Activated CD8-positive, alpha-beta T cell treated with anti-CD3 and anti-CD28 coated beads for 36 hours (primary cell): ENCODE results near the gene HNRNPUL1. TPM values are rescaled to one million over a fixed set of nuclear protein-coding genes. Genes with fewer than 3 reads are reported as not detected.

Source experiments
- ATAC-seq: fragments of 200-7000 bp; cut with Tn5 transposase; one replicate; pipeline ENCODE4 v1.10.0; 2021; ENCODE audit warnings: mild to moderate bottlenecking, moderate library complexity
- CTCF ChIA-PET: fragments of 350-600 bp; sonication (Branson Sonifier 250); formaldehyde crosslinking; loops from one replicate; lab custom pipeline; 2021; ENCODE audit warnings: antibody characterized with exemption; lab: Charles Lee
- POLR2A ChIA-PET: fragments of 350-600 bp; sonication (Branson Sonifier 250); formaldehyde crosslinking; loops from one replicate; lab custom pipeline; 2021; ENCODE audit warnings: antibody characterized with exemption; lab: Charles Lee
- DNase-seq: peaks from one replicate; pipeline ENCODE4 v3.0.0-alpha.2; 2020
- H3K27ac Mint-ChIP-seq: one replicate; pipeline ENCODE4 v1.8.0; 2021; ENCODE audit warnings: mild to moderate bottlenecking, mixed read lengths
- H3K27me3 Mint-ChIP-seq: one replicate; pipeline ENCODE4 v1.8.0; 2021; ENCODE audit warnings: mixed read lengths
- H3K36me3 Mint-ChIP-seq: one replicate; pipeline ENCODE4 v1.8.0; 2021; ENCODE audit warnings: low read depth, mixed read lengths
- H3K4me1 Mint-ChIP-seq: one replicate; pipeline ENCODE4 v1.8.0; 2021; ENCODE audit warnings: low read depth, mixed read lengths
- H3K4me3 Mint-ChIP-seq: one replicate; pipeline ENCODE4 v1.8.0; 2021; ENCODE audit warnings: mild to moderate bottlenecking, moderate library complexity, mixed read lengths
- H3K9me3 Mint-ChIP-seq: one replicate; pipeline ENCODE4 v1.8.0; 2021; ENCODE audit warnings: mixed read lengths
- CTCF ChIP-seq: fragments of 200-600 bp; IDR thresholded peaks from one replicate; pipeline ENCODE4 v1.8.0; 2022; ENCODE audit warnings: antibody characterized with exemption, mild to moderate bottlenecking
- intact Hi-C: fragments of 100-400 bp; cut with micrococcal nuclease; formaldehyde crosslinking; loops from one replicate; pipeline ENCODE4 v1.10.0; 2022
- total RNA-seq, 2 experiments: library from RNA; stranded (reverse); gene quantifications; one replicate each; pipeline ENCODE4 v1.2.3, GENCODE V29; 2021

The HNRNPUL1 gene
- total RNA-seq, 2 experiments from 2014 or later: 257 to 259 TPM

GRCh38 chr19:41320185-41320518 lies 56.0 kb downstream of the HNRNPUL1 start:
- intact Hi-C loops: no loop called here
- Mint-ChIP-seq H3K27ac (no peak overlapping the region), H3K27me3 (no peaks in the 10 kb centered on the region), H3K4me3 (no peak overlapping the region), H3K4me1 (peaks cover 38% of the 10 kb centered on the region), H3K36me3 (peaks cover 40% of the 10 kb centered on the region), H3K9me3 (no peaks in the 10 kb centered on the region)
- no peak for TF ChIP-seq CTCF
- CTCF ChIA-PET: no interaction called here
- POLR2A ChIA-PET: interaction anchor here (1.0 kb wide), 1 partner anchor 10 kb away, joined by 4 read pairs; the partner anchor contains the start of gene CCDC97
- DNase-seq: no peak
- no peak for ATAC-seq

GRCh38 chr19:41320568-41320967 lies 56.4 kb downstream of the HNRNPUL1 start:
- CTCF ChIA-PET: no interaction called here
- intact Hi-C loops: no loop called here
- no peak for TF ChIP-seq CTCF
- H3K27ac Mint-ChIP-seq: peak overlapping the region; percentile 52
- no peaks in the 10 kb centered on the region for H3K9me3 Mint-ChIP-seq
- DNase-seq: no peak
- POLR2A ChIA-PET: interaction anchor here (1.0 kb wide), 1 partner anchor 10 kb away, joined by 4 read pairs; the partner anchor contains the start of gene CCDC97
- no peaks in the 10 kb centered on the region for H3K27me3 Mint-ChIP-seq
- H3K4me3 Mint-ChIP-seq: no peak overlapping the region
- ATAC-seq: no peak
- H3K4me1 Mint-ChIP-seq: peaks cover 42% of the 10 kb centered on the region
- H3K36me3 Mint-ChIP-seq: peaks cover 42% of the 10 kb centered on the region

- no peak for ATAC-seq
- Mint-ChIP-seq H3K4me1 (peaks cover 45% of the 10 kb centered on the region), H3K27ac (peak overlapping the region; percentile 77), H3K4me3 (no peak overlapping the region), H3K36me3 (peaks cover 41% of the 10 kb centered on the region), H3K9me3 (no peaks in the 10 kb centered on the region), H3K27me3 (no peaks in the 10 kb centered on the region)
- ChIA-PET POLR2A (interaction anchor here (0.9 kb wide), 1 partner anchor 10 kb away, joined by 4 read pairs; no protein-coding TSS in a partner anchor), CTCF (interaction anchor here (1.2 kb wide), 2 partner anchors 28 to 31 kb away, joined by 3 read pairs; no protein-coding TSS in a partner anchor)
- DNase-seq: no peak
- no peak for TF ChIP-seq CTCF
- intact Hi-C loops: no loop called here
Measured at GRCh38 chr19:41321204-41321599, 57.0 kb downstream of the HNRNPUL1 start.

GRCh38 chr19:41321600-41322270 lies 57.6 kb downstream of the HNRNPUL1 start:
- ATAC-seq (no peak), DNase-seq (peak; percentile 24)
- intact Hi-C loops: no loop called here
- Mint-ChIP-seq H3K4me3 (no peak overlapping the region), H3K9me3 (no peaks in the 10 kb centered on the region), H3K27me3 (no peaks in the 10 kb centered on the region), H3K4me1 (peaks cover 49% of the 10 kb centered on the region), H3K36me3 (peaks cover 40% of the 10 kb centered on the region), H3K27ac (peak overlapping the region; percentile 77)
- POLR2A ChIA-PET: interaction anchor here (0.7 to 1.6 kb wide), 4 partner anchors 11 to 59 kb away, joined by 3 to 5 read pairs (median 4); no protein-coding TSS in a partner anchor
- CTCF ChIA-PET: interaction anchor here (0.9 to 1.5 kb wide), 5 partner anchors 11 to 101 kb away, joined by 3 to 4 read pairs (median 3); partner anchors contain the start of gene CCDC97
- peak; percentile 38 for TF ChIP-seq CTCF

- POLR2A ChIA-PET: interaction anchor here (0.8 to 2.8 kb wide), 4 partner anchors 13 to 60 kb away, joined by 3 to 11 read pairs (median 4); partner anchors contain the start of gene CCDC97
- no peak for TF ChIP-seq CTCF
- H3K36me3 Mint-ChIP-seq: peaks cover 37% of the 10 kb centered on the region
- ATAC-seq: no peak
- H3K4me1 Mint-ChIP-seq: peaks cover 49% of the 10 kb centered on the region
- no peaks in the 10 kb centered on the region for H3K9me3 Mint-ChIP-seq
- intact Hi-C loops: no loop called here
- H3K4me3 Mint-ChIP-seq: no peak overlapping the region
- no peaks in the 10 kb centered on the region for H3K27me3 Mint-ChIP-seq
- DNase-seq: no peak
- CTCF ChIA-PET: interaction anchor here (0.9 to 1.5 kb wide), 5 partner anchors 12 to 102 kb away, joined by 3 to 4 read pairs (median 3); partner anchors contain the start of gene CCDC97
- peak overlapping the region; percentile 77 for H3K27ac Mint-ChIP-seq
Measured at GRCh38 chr19:41322451-41322850, 58.3 kb downstream of the HNRNPUL1 start.
